ENCODE results near the gene SPG7.

GRCh38 chr16:89529097-89529496 is 20.9 kb downstream of the SPG7 start:
- TF ChIP-seq CTCF (IDR thresholded peaks at IDR 0.05; ENCODE audit: low read length) = no peak
- no peak for TF ChIP-seq EZH2 (IDR thresholded peaks at IDR 0.05; ENCODE audit: borderline replicate concordance, low read length)
